NCI-H460 (cell line): ENCODE results near the gene MEGF11. TPM values are rescaled to one million over a fixed set of nuclear protein-coding genes. Genes with fewer than 3 reads are reported as not detected.

Experiments used
- DNase-seq: peaks from one replicate; pipeline ENCODE4 v3.0.0-alpha.2; 2016; ENCODE audit warnings: low read depth; ENCODE audit errors: extremely low read depth
- total RNA-seq: library from RNA; depleted of rRNA; stranded (reverse); fragments of >200 nt; shearing (Covaris generic); gene quantifications from 2 replicates; pipeline ENCODE4 v1.2.3, GENCODE V29; 2014

The MEGF11 gene
- total RNA-seq, 1 experiment from 2014 or later, result 0.40 TPM

DNA sequence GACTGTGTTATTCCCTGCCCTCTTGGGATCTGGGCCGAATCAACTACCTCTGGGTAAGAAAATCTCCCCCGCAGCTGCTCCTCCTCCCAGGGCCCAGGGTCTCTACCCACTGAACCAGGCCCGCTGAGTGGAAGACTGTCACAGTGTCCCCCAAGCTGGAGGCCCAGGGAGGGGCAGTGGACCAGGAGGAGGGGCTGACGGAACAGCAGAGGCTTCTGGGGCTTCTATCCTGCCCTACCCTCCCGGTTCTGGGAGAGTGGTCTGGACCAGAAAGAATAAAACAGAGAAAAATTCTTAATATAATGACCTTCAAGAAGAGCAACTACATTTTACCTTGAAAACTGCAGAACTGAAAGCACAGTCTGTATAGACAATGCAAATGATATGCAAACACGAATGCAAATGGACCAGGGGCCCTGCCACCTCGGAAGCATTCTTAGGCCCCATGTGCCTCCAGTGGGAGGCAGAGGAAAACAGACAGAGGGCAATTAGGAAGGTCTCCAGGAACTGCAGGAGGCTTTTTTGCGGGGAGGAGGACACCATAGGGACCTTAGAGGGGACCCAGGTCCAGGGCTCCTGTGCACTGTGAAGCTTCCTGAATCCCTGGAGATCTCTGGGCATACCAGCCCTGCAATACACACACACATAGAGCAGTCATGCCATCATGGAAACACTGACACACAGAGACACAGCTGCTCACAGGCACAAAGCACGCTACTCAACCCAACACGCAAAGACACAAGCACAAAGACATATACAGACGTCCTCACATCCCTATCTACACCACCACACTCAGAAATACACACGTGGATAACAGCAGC lies 12.3 kb downstream of the MEGF11 start:
- DNase-seq, result no peak

GRCh38 chr15:66240240-66240794 lies 13.2 kb downstream of the MEGF11 start:
- DNase-seq, result no peak

- DNase-seq, result no peak
Measured at GRCh38 chr15:66239514-66239913, 14.0 kb downstream of the MEGF11 start.

DNA sequence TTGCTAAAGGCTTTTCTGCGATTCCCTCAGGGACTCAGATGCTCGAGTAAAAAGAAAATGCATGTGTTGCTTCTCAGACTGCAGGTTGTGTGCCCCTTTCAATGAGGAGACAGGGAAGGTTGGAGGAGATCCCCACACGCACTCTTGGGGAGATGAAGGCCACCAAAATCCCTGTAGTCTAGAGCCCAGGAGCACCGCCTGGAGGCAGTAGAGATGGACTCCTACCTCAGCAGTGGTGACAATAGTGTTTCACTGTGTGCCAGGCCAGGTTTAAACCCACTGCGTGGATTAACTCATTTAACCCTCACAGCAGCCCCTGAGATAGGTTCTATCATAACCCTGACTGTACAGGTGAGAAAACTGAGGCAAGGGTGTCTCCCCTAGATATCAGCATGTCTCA lies 15.2 kb downstream of the MEGF11 start:
- no peak for DNase-seq

DNA sequence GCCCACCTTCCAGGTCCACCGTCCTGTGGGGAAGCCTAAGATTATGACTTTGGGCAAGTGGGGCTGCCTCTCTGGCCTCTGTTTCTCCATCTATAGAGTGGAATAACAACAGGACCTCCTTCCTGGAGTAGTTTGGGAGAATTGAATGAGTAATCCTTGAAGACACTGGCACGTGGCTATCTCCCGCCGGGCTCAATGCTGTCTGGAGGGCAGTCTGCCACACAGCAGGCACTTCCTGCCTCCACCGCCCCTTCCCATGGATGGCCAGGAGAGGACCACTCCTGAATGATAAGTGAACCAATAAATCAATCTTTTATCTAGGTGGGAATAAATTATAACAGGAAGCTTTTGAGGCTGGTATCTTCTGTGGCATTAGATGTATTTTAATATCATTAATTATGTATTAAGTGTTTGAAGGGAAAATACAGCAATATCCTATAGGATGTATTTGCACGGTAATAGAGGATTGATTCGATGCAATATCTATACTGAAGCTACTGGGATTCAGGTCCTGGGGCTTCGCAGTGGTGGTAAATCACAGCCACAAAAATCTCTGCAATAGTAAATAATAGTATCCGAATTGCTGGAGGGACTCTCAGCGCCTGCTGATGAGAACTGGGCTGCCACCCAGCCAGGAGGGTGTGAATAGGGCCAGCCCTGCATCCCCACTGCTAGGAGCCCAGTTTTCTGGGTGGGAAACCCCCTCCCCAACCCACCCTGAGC lies 15.9 kb downstream of the MEGF11 start:
- DNase-seq, result no peak

DNA sequence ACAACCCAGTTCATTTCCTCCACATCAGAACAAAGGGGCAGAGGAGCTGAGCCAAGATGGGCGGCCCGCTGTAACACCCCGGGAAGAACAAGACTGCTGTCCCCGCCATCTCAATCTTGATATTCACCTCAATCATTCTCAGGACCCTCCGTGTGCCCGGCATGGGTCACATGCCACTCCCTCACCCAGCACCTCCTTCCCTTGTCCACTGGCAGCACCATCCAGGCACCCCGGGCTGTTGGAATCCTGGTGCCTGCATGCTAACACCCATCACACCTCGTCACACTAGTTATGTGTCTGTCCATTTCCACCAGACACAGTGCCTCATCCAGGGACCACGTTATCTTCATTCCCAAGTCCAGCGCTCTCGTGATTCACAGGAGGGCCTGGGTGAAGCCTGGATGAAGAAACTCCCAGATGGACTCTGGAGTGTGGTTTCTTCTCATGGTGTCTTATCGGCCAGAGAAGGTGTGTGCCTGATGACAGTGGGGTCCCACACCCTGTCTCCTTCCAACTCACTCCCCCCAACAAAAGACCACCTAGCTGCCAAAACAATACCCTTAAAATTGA lies 16.7 kb downstream of the MEGF11 start:
- DNase-seq, result no peak

GRCh38 chr15:66235866-66236265 lies 17.7 kb downstream of the MEGF11 start:
- no peak for DNase-seq

DNA sequence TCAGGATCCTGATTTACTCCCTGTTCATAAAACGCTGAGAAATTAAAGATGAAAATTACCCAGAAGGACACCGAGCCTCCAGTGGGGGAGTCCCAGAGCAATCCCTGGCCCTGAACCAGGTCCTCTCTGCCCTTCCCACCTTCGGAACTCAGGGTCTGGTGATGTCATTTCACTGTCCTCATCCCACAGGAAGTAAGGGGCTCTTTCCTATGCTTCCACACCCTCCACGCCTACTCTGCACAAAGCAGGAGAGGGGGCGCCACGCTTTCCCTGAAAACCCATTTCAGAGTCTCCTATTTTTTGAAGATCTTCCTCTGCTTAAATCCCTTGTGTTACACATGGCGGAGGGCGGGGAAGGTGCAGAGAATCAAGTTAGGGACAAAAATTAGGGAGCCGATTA lies 18.8 kb downstream of the MEGF11 start:
- no peak for DNase-seq

DNA sequence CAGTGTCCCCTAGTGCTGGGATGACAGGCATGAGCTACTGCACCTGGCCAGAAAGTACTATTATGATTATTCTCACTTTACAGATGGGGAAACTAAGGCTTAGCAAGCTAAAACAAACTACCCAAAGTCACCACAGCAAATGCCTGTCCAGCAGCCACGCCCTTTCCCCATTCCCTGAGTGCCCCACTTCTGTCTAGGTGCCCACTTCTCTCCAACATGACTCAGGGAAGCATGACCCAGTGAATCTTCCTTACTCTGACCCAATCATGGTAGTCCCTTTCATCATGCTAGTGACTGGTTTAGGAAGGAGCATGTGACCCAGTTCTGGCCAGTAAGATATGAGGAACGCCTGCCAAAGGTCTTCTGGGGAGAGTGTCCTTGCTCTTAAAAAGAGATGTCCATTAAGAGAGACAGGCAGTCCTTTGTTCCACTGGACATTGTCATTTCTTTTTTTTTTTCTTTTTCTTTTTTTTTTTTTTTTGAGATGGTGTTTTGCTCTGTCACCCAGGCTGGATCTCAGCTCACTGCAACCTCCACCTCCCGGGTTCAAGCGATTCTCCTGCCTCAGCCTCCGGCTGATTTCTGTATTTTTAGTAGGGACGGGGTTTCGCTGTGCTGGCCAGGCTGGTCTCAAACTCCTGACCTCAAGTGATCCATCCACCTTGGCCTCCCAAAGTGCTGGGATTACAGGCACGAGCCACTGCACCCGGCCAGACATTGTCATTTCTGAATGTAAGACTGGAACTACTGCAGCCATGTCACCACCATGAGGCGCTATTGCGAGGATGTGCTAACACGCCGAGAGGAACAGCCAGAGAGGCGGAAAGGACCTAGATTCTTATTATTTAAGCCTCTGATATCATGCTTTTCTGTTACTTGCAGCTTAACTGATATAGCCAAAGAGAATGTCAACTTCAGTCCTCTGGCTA lies 19.8 kb downstream of the MEGF11 start:
- DNase-seq, result peak; percentile 47

DNA sequence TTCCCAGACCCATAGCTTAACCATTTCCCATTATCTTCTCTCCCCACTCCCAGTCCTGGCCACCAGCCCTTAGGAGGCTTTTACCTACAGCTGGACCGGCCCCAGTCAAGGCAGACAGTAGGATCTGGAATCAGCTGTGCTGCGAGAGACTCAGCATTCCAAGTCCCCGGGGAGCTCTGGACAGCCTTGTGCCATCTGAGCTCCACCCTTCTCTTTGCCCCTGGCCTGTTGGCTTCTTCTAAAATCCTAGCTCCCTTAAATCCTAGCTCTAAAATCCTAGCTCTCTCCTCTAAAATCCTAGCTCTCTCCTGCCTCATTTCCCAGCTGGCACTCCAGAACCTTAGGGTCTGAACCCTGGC lies 21.3 kb downstream of the MEGF11 start:
- DNase-seq, result no peak

GRCh38 chr15:66231394-66232266 lies 21.9 kb downstream of the MEGF11 start:
- DNase-seq, result no peak

DNA sequence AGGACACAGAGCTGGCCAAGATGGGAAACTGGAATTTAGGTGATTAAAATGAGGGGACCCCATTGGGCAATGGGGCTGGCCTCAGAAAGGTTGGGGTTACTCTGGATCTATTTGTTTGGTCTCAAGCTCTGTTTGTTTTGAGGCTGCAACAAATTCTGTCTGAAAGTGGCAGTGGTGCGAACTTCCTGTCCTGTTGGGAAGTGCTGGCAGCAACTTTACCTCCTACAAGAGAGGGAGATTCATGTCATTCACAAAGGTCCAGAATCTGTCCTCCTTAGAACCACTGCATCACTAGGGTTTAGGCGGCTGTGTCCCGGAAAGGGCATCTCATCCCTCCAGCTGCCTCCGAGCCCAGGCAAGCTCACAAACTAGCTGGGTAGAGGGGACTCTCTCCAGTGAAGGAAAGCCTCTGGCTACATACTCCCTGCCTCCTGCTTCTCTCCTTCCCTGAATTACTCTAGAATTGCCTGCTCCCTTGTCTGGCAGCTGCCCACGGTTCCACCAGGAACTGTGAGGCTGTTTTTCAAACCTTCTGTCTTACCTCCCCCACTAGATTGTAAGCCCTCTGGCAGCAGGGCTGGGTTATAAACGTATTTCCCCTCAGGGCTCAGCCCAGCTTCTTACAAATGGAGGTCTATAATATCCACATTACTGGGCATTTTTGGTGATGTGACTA lies 23.6 kb downstream of the MEGF11 start:
- DNase-seq, result no peak

GRCh38 chr15:66228807-66229735 lies 24.5 kb downstream of the MEGF11 start:
- no peak for DNase-seq

DNA sequence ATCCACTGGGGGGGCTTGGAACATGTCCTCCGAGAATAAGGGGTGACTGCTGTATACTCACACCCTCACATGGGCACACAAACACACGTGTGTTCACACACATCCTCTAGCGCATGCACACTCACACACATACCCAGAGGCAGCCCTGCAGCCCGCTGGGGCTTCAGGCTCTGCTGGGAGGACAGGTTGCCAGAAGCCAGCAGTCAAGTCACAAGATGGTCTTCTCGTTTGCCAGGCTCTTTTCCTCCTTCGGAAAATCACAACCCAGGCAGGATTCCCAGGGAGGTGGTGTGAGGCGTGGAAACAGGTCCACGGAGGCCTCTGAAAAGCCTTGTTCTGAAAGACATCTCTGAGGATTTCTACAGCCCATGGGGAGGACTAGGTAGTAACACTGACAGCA lies 26.8 kb downstream of the MEGF11 start:
- DNase-seq, result no peak

DNA sequence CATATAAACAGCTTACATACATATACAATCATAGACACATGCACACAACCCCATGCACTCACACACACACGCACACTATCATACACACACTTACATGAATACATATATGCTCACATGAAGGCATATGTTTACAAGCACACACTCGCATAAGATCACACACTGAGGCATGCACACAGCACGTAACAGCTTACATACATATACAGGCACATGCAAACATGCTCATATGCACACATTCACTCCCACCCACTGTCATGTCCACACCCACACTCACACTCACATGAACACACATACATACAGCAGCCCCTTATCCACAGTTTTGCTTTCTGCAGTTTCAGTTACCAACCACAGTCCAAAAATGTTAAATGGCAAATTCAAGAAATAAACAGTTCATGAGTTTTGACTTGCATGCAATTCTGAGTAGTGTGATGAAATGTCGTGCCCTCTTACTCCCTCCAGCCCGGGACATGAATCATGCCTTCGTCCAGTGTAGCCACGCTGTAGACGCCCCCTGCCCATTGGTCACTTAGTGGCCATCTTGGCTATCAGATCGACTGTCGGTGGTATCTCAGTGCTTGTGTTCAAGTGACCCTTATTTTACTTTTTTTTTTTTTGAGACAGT lies 27.8 kb downstream of the MEGF11 start:
- no peak for DNase-seq

DNA sequence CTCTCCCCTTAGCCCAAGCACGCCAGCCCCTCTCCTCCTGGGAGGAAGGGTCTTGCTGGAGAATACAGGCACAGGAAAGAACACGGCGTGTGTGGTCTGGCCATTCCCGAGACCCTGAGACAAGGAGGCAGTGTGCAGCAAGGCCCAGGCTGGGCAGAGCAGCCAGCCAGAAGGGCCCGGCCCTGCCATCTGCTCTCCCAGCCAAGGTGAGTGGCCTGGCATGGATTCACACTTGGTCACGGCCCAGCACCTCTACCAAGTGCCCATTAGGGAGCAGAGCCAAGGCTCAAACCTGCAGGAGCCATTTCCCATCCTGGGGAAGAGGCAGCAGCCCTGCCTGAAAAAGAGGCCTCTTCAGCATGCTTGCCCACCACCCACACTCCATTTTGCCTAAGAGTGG lies 28.6 kb downstream of the MEGF11 start:
- no peak for DNase-seq
